HCT116 (cell line): ENCODE data around the gene CDH2. TPM values are rescaled to one million over a fixed set of nuclear protein-coding genes. Genes with fewer than 3 reads are reported as not detected.

Experiments
- ATAC-seq: fragments of 200-7000 bp; cut with Tn5 transposase; 2 replicates; pipeline ENCODE4 v1.9.1; 2020; ENCODE audit warnings: mild to moderate bottlenecking, moderate library complexity
- BruUV-seq: library from RNA; stranded (reverse); fragments of 400-500 nt; replicated peaks from 2 replicates; lab custom pipeline; 2021; lab: Mats Ljungman, UMichigan
- CTCF ChIA-PET: fragments of 300-600 bp; sonication (Branson Sonifier 250); formaldehyde crosslinking; loops from one replicate; lab custom pipeline; 2021; ENCODE audit warnings: antibody characterized with exemption; lab: Charles Lee
- POLR2A ChIA-PET: fragments of 300-600, 350-600 bp; sonication (Branson Sonifier 250); formaldehyde crosslinking; loops from one replicate; lab custom pipeline; 2021; ENCODE audit warnings: antibody characterized with exemption; lab: Charles Lee
- RAD21 ChIA-PET, 2 experiments: fragments of 300-600 bp; sonication (Branson Sonifier 250); formaldehyde crosslinking; loops; one replicate each; lab custom pipeline; 2023; ENCODE audit warnings: low total read pairs in 2 of 2; ENCODE audit not compliant: uncharacterized antibody in 2 of 2, unreplicated experiment in 2 of 2, low non-redundant PET in 1 of 2; lab: Charles Lee
- DNase-seq: peaks from one replicate; pipeline ENCODE4 v3.0.0-alpha.2; 2010; ENCODE audit warnings: low read depth, low spot score
- H2AFZ ChIP-seq: fragments of 200-600 bp; shearing (Covaris generic), sonication (generic); 2 replicates; pipeline ENCODE4 v1.6.1; 2017; ENCODE audit warnings: low read depth, mixed run types, mixed read lengths, antibody characterized with exemption, low read length; ENCODE audit not compliant: poor library complexity, severe bottlenecking
- H3K27ac ChIP-seq: 2 replicates; pipeline ENCODE4 v1.5.1; 2012; ENCODE audit warnings: low read depth, low read length
- H3K27me3 ChIP-seq: fragments of 200-600 bp; sonication (generic); 2 replicates; pipeline ENCODE4 v1.6.1; 2016; ENCODE audit warnings: mixed run types, low read length, mixed read lengths; ENCODE audit not compliant: insufficient read depth
- H3K36me3 ChIP-seq, 2 experiments: fragments of 200-500 bp in 1 of 2; fragments of 200-600 bp in 1 of 2; sonication (Bioruptor generic) in 1 of 2; sonication (generic) in 1 of 2; 2 replicates each; pipeline versions ENCODE4 v1.5.1 to v1.6.1; 2014 to 2016; ENCODE audit warnings: low read length in 2 of 2, inconsistent platforms in 1 of 2, mixed read lengths in 1 of 2, mixed run types in 1 of 2; ENCODE audit not compliant: insufficient read depth in 2 of 2, control insufficient read depth in 1 of 2
- H3K4me1 ChIP-seq, 2 experiments: fragments of 200-600 bp in 1 of 2; sonication (generic) in 1 of 2; 2 replicates each; pipeline versions ENCODE4 v1.5.1 to v1.6.1; 2012 to 2017; ENCODE audit warnings: low read length in 2 of 2, inconsistent platforms in 1 of 2, mild to moderate bottlenecking in 1 of 2, mixed read lengths in 1 of 2, mixed run types in 1 of 2, moderate library complexity in 1 of 2; ENCODE audit not compliant: insufficient read depth in 2 of 2, control insufficient read depth in 1 of 2
- H3K4me2 ChIP-seq: fragments of 200-600 bp; sonication (generic); 2 replicates; pipeline ENCODE4 v1.6.1; 2017; ENCODE audit warnings: mixed run types, low read length, mixed read lengths
- H3K4me3 ChIP-seq, 2 experiments: fragments of 200-600 bp in 1 of 2; sonication (generic) in 1 of 2; replicated peaks in 1 of 2; 2 replicates each; pipeline ENCODE4 v1.5.1; 2011 to 2016; ENCODE audit warnings: low read length in 2 of 2, control low read depth in 1 of 2, low read depth in 1 of 2, mild to moderate bottlenecking in 1 of 2, mixed read lengths in 1 of 2, mixed run types in 1 of 2
- H3K79me2 ChIP-seq: fragments of 200-600 bp; sonication (generic); 2 replicates; pipeline ENCODE4 v1.6.1; 2017; ENCODE audit warnings: mild to moderate bottlenecking, mixed run types, low read length, moderate library complexity, mixed read lengths; ENCODE audit not compliant: insufficient read depth
- H3K9ac ChIP-seq: fragments of 200-600 bp; sonication (generic); 2 replicates; pipeline ENCODE4 v1.6.1; 2016; ENCODE audit warnings: low read length, mixed read lengths
- H3K9me2 ChIP-seq: fragments of 200-600 bp; sonication (generic), shearing (Covaris generic); 2 replicates; pipeline ENCODE4 v1.6.1; 2017; ENCODE audit warnings: mixed run types, mild to moderate bottlenecking, moderate library complexity; ENCODE audit not compliant: insufficient read depth
- H3K9me3 ChIP-seq, 2 experiments: fragments of 200-500 bp in 1 of 2; fragments of 200-600 bp in 1 of 2; sonication (Bioruptor generic) in 1 of 2; sonication (generic) in 1 of 2; 2 replicates each; pipeline ENCODE4 v1.6.1; 2014 to 2017; ENCODE audit warnings: low read length in 2 of 2, mixed read lengths in 2 of 2, inconsistent platforms in 1 of 2, low read depth in 1 of 2, mild to moderate bottlenecking in 1 of 2, mixed run types in 1 of 2, moderate library complexity in 1 of 2; ENCODE audit not compliant: control insufficient read depth in 1 of 2, insufficient read depth in 1 of 2
- H4K20me1 ChIP-seq: fragments of 200-600 bp; sonication (generic), shearing (Covaris generic); 2 replicates; pipeline ENCODE4 v1.6.1; 2017; ENCODE audit warnings: mixed run types, mild to moderate bottlenecking, moderate library complexity; ENCODE audit not compliant: insufficient read depth
- ATF3 ChIP-seq: IDR thresholded peaks from 2 replicates; pipeline ENCODE4 v1.6.1; 2012
- CBX3 ChIP-seq: IDR thresholded peaks from 2 replicates; pipeline ENCODE4 v1.6.1; 2012; ENCODE audit warnings: low read depth
- CEBPB ChIP-seq: IDR thresholded peaks from 2 replicates; pipeline ENCODE4 v1.6.1; 2012; ENCODE audit warnings: low read depth
- EGR1 ChIP-seq: IDR thresholded peaks from 2 replicates; pipeline ENCODE4 v1.6.1; 2012; ENCODE audit warnings: low read depth
- ELF1 ChIP-seq: IDR thresholded peaks from 2 replicates; pipeline ENCODE4 v1.6.1; 2012; ENCODE audit warnings: low read depth, borderline replicate concordance
- EZH2 ChIP-seq: fragments of 200-600 bp; sonication (generic); IDR thresholded peaks from 2 replicates; pipeline ENCODE4 v1.6.1; 2017; ENCODE audit warnings: antibody characterized with exemption, mixed run types
- EZH2phosphoT487 ChIP-seq: fragments of 200-600 bp; IDR thresholded peaks from 2 replicates; pipeline ENCODE4 v1.6.1; 2018; ENCODE audit warnings: antibody characterized with exemption, borderline replicate concordance
- FOSL1 ChIP-seq: IDR thresholded peaks from 2 replicates; pipeline ENCODE4 v1.6.1; 2012; ENCODE audit warnings: low read depth
- JUND ChIP-seq: IDR thresholded peaks from 2 replicates; pipeline ENCODE4 v1.6.1; 2012
- POLR2A ChIP-seq: IDR thresholded peaks from 2 replicates; pipeline ENCODE4 v1.7.0; 2011; ENCODE audit warnings: borderline replicate concordance; ENCODE audit not compliant: insufficient read depth, insufficient read length; ENCODE audit errors: extremely low read depth
- POLR2AphosphoS5 ChIP-seq: IDR thresholded peaks from 2 replicates; pipeline ENCODE4 v1.6.1; 2011; ENCODE audit warnings: mild to moderate bottlenecking, low read depth, low read length, moderate library complexity
- RAD21 ChIP-seq: IDR thresholded peaks from 2 replicates; pipeline ENCODE4 v1.6.1; 2012; ENCODE audit warnings: low read depth, mild to moderate bottlenecking
- SIN3A ChIP-seq: IDR thresholded peaks from 2 replicates; pipeline ENCODE4 v1.6.1; 2012; ENCODE audit warnings: low read depth
- SP1 ChIP-seq: IDR thresholded peaks from 2 replicates; pipeline ENCODE4 v1.6.1; 2012; ENCODE audit warnings: low read depth
- SRF ChIP-seq: IDR thresholded peaks from 2 replicates; pipeline ENCODE4 v1.6.1; 2012; ENCODE audit warnings: low read depth
- TCF7L2 ChIP-seq: IDR thresholded peaks from 2 replicates; pipeline ENCODE4 v1.7.0; 2011; ENCODE audit warnings: borderline replicate concordance, inconsistent platforms; ENCODE audit not compliant: insufficient read depth, insufficient read length; ENCODE audit errors: extremely low read depth
- YY1 ChIP-seq: IDR thresholded peaks from 2 replicates; pipeline ENCODE4 v1.6.1; 2011; ENCODE audit warnings: low read length, low read depth, moderate library complexity, mild to moderate bottlenecking; ENCODE audit not compliant: insufficient replicate concordance; ENCODE audit errors: extremely low read depth
- ZBTB33 ChIP-seq: IDR thresholded peaks from 2 replicates; pipeline ENCODE4 v1.6.1; 2011; ENCODE audit warnings: mild to moderate bottlenecking, low read length, moderate library complexity; ENCODE audit not compliant: insufficient replicate concordance; ENCODE audit errors: extremely low read depth
- ZFX ChIP-seq: fragments of 450-650 bp; IDR thresholded peaks from 2 replicates; pipeline ENCODE4 v1.6.1; 2017
- ZNF274 ChIP-seq: fragments of 200-500 bp; sonication (Bioruptor generic); IDR thresholded peaks from 2 replicates; pipeline ENCODE4 v1.6.1; 2014; ENCODE audit warnings: mild to moderate bottlenecking, low read depth, low read length, inconsistent platforms
- intact Hi-C: fragments of 100-400 bp; cut with micrococcal nuclease; formaldehyde crosslinking; loops from 2 replicates; pipeline ENCODE4 v1.10.0; 2022
- total RNA-seq: library from RNA; stranded (reverse); gene quantifications from one replicate; pipeline ENCODE4 v1.2.1, GENCODE V29; 2021; ENCODE audit not compliant: unreplicated experiment

CDH2 gene
- total RNA-seq, 1 experiment from 2014 or later: 0.15 TPM

GRCh38 chr18:28120828-28121515 lies 56.0 kb downstream of the CDH2 start:
- TF ChIP-seq EGR1 (no peak), ZNF274 (no peak), EZH2phosphoT487 (no peak), RAD21 (no peak), SRF (no peak), ELF1 (no peak), ATF3 (no peak), ZFX (no peak), ZBTB33 (no peak), YY1 (no peak), CEBPB (no peak), TCF7L2 (no peak), JUND (no peak), EZH2 (no peak), FOSL1 (no peak), CBX3 (no peak), POLR2AphosphoS5 (no peak), SP1 (no peak), SIN3A (no peak), POLR2A (no peak)
- ChIA-PET CTCF (no interaction called here), RAD21 (no interaction called here), POLR2A (no interaction called here)
- H3K4me3 ChIP-seq: no peak overlapping the region
- H2AFZ ChIP-seq: no peak overlapping the region
- DNase-seq (no peak), ATAC-seq (no peak)
- H3K79me2 ChIP-seq: no peaks in the 10 kb centered on the region
- no TSS peak for BruUV-seq
- H3K4me2 ChIP-seq: no peak overlapping the region
- no peaks in the 10 kb centered on the region for H3K9me2 ChIP-seq
- H3K27me3 ChIP-seq: no peaks in the 10 kb centered on the region
- no peak overlapping the region for H3K9ac ChIP-seq
- no peaks in the 10 kb centered on the region for H4K20me1 ChIP-seq
- no peaks in the 10 kb centered on the region for H3K36me3 ChIP-seq
- no peaks in the 10 kb centered on the region for H3K4me1 ChIP-seq
- no peak overlapping the region for H3K27ac ChIP-seq
- H3K9me3 ChIP-seq: no peaks in the 10 kb centered on the region
- intact Hi-C loops: no loop called here
